ENCODE data around the gene PRR30.
"Not testable (repeated sequence)": the region's sequence is repeated elsewhere in the genome, so short reads cannot be mapped to it uniquely, and the experiment has no call there.

PRR30 gene

GRCh38 chr2:27127883-27128667 lies 11.1 kb downstream of the PRR30 start:
- DNase-seq: no peak

- DNase-seq: no peak
These were observed 12.9 kb downstream of the PRR30 start for GRCh38 chr2:27126252-27126710.

- no peak for DNase-seq
These were observed 14.1 kb downstream of the PRR30 start for GRCh38 chr2:27125104-27125503.

GRCh38 chr2:27123302-27124150 lies 15.7 kb downstream of the PRR30 start, which contains the start of gene ABHD1:
ABHD1 (plus strand) TSS chr2:27123815; CDS start chr2:27123949, 134 bp downstream.
- peak; percentile 64 for DNase-seq

- DNase-seq: no peak
These were observed 16.4 kb downstream of the PRR30 start for GRCh38 chr2:27122791-27123190.

GRCh38 chr2:27121906-27122305 lies 17.3 kb downstream of the PRR30 start:
- DNase-seq: no peak

- not testable (repeated sequence) for DNase-seq
These were observed 19.9 kb downstream of the PRR30 start for GRCh38 chr2:27119330-27119670.

GRCh38 chr2:27118525-27119329 lies 20.5 kb downstream of the PRR30 start, which contains the start of gene CGREF1:
CGREF1 (minus strand) TSS chr2:27119128; CDS start chr2:27104366, 14,762 bp downstream.
- no peak for DNase-seq

- DNase-seq: no peak
These were observed 21.1 kb downstream of the PRR30 start for GRCh38 chr2:27117995-27118524.

- no peak for DNase-seq
These were observed 23.7 kb downstream of the PRR30 start for GRCh38 chr2:27115519-27115918.

GRCh38 chr2:27111392-27112078 lies 27.7 kb downstream of the PRR30 start:
- DNase-seq: not testable (repeated sequence)

GRCh38 chr2:27110603-27111352 lies 28.4 kb downstream of the PRR30 start:
- DNase-seq: not testable (repeated sequence)

- DNase-seq: no peak
These were observed 30.1 kb downstream of the PRR30 start for GRCh38 chr2:27109083-27109482.

GRCh38 chr2:27108221-27108620 lies 31.0 kb downstream of the PRR30 start:
- no peak for DNase-seq

GRCh38 chr2:27105981-27106380 lies 33.2 kb downstream of the PRR30 start:
- DNase-seq: no peak

- no peak for DNase-seq
These were observed 36.9 kb downstream of the PRR30 start for GRCh38 chr2:27102329-27102728.

GRCh38 chr2:27100036-27100435 lies 39.2 kb downstream of the PRR30 start:
- DNase-seq: no peak

GRCh38 chr2:27099334-27099955 lies 39.8 kb downstream of the PRR30 start:
- no peak for DNase-seq

GRCh38 chr2:27097341-27097740 lies 41.9 kb downstream of the PRR30 start:
- DNase-seq: no peak

GRCh38 chr2:27096748-27097297 lies 42.4 kb downstream of the PRR30 start:
- DNase-seq: no peak

Measured in right forelimb (tissue), 1 donor.